Panc1 (cell line): ENCODE results near the gene MAMLD1. TPM values are rescaled to one million over a fixed set of nuclear protein-coding genes. Genes with fewer than 3 reads are reported as not detected.

Experiments
- ATAC-seq: fragments of 200-7000 bp; cut with Tn5 transposase; 2 replicates; pipeline ENCODE4 v1.9.1; 2020; ENCODE audit warnings: mild to moderate bottlenecking, moderate library complexity
- BruUV-seq: library from RNA; stranded (reverse); fragments of 400-500 nt; replicated peaks from 2 replicates; lab custom pipeline; 2021; lab: Mats Ljungman, UMichigan
- CTCF ChIA-PET: fragments of 300-600 bp; sonication (Branson Sonifier 250); formaldehyde crosslinking; loops from one replicate; lab custom pipeline; 2022; ENCODE audit warnings: antibody characterized with exemption; lab: Charles Lee
- POLR2A ChIA-PET: fragments of 300-600 bp; sonication (Branson Sonifier 250); formaldehyde crosslinking; loops from one replicate; lab custom pipeline; 2022; ENCODE audit warnings: antibody characterized with exemption; lab: Charles Lee
- DNase-seq: peaks from one replicate; pipeline ENCODE4 v3.0.0-alpha.2; 2010; ENCODE audit warnings: low read depth, low spot score
- H3K27ac ChIP-seq: 2 replicates; pipeline ENCODE4 v1.5.1; 2011; ENCODE audit warnings: mild to moderate bottlenecking, low read length, inconsistent platforms
- H3K27me3 ChIP-seq: fragments of 200-500 bp; sonication (Bioruptor generic); 2 replicates; pipeline ENCODE4 v1.6.0; 2014; ENCODE audit warnings: low read length, inconsistent platforms; ENCODE audit not compliant: control insufficient read depth, insufficient read depth
- H3K36me3 ChIP-seq: fragments of 200-500 bp; sonication (Bioruptor generic); 2 replicates; pipeline ENCODE4 v1.5.1; 2014; ENCODE audit warnings: inconsistent platforms, mild to moderate bottlenecking, low read length, moderate library complexity; ENCODE audit not compliant: control insufficient read depth, insufficient read depth
- H3K4me1 ChIP-seq: 2 replicates; pipeline ENCODE4 v1.5.1; 2011; ENCODE audit warnings: inconsistent platforms, mild to moderate bottlenecking, low read length, moderate library complexity; ENCODE audit not compliant: control insufficient read depth, insufficient read depth
- H3K4me3 ChIP-seq, 2 experiments: 2 replicates each; pipeline ENCODE4 v1.5.1; 2011 to 2012; ENCODE audit warnings: low read depth in 2 of 2, low read length in 2 of 2, mild to moderate bottlenecking in 2 of 2, inconsistent platforms in 1 of 2, moderate library complexity in 1 of 2
- H3K9me3 ChIP-seq: fragments of 200-500 bp; sonication (Bioruptor generic); 2 replicates; pipeline ENCODE4 v1.5.1; 2014; ENCODE audit warnings: low read depth, mild to moderate bottlenecking, inconsistent platforms, low read length, moderate library complexity; ENCODE audit not compliant: control insufficient read depth, insufficient read depth
- CTCF ChIP-seq: fragments of 450-650 bp; IDR thresholded peaks from 2 replicates; pipeline ENCODE4 v1.5.1; 2017; ENCODE audit warnings: mild to moderate bottlenecking
- POLR2AphosphoS5 ChIP-seq: IDR thresholded peaks from 2 replicates; pipeline ENCODE4 v1.6.1; 2012; ENCODE audit warnings: mild to moderate bottlenecking, low read depth, low read length, moderate library complexity
- REST ChIP-seq, 2 experiments: IDR thresholded peaks; 2 replicates each; pipeline ENCODE4 v1.6.1; 2011 to 2012; ENCODE audit warnings: low read depth in 2 of 2, control low read depth in 1 of 2, low read length in 1 of 2, mild to moderate bottlenecking in 1 of 2, moderate library complexity in 1 of 2; ENCODE audit not compliant: insufficient read depth in 1 of 2
- SIN3A ChIP-seq: IDR thresholded peaks from 2 replicates; pipeline ENCODE4 v1.6.1; 2012; ENCODE audit warnings: low read depth, mild to moderate bottlenecking, low read length, moderate library complexity, borderline replicate concordance; ENCODE audit not compliant: insufficient read depth
- TCF7L2 ChIP-seq: IDR thresholded peaks from 2 replicates; pipeline ENCODE4 v1.6.1; 2011; ENCODE audit warnings: mild to moderate bottlenecking, low read depth, low read length, inconsistent platforms
- in situ Hi-C: cut with HindIII; loops from 2 replicates; pipeline ENCODE4 v1.10.0; 2016; ENCODE audit warnings: low sequenced_read_pairs, low pct_unique_long_range_greater_than_20kb
- intact Hi-C: fragments of 100-400 bp; cut with micrococcal nuclease; formaldehyde crosslinking; loops from one replicate; pipeline ENCODE4 v1.10.0; 2022; ENCODE audit not compliant: unreplicated experiment
- total RNA-seq: library from RNA; stranded (reverse); gene quantifications from one replicate; pipeline ENCODE4 v1.2.1, GENCODE V29; 2021; ENCODE audit not compliant: unreplicated experiment

MAMLD1 gene
- total RNA-seq, 1 experiment from 2014 or later, result 2.1 TPM

DNA sequence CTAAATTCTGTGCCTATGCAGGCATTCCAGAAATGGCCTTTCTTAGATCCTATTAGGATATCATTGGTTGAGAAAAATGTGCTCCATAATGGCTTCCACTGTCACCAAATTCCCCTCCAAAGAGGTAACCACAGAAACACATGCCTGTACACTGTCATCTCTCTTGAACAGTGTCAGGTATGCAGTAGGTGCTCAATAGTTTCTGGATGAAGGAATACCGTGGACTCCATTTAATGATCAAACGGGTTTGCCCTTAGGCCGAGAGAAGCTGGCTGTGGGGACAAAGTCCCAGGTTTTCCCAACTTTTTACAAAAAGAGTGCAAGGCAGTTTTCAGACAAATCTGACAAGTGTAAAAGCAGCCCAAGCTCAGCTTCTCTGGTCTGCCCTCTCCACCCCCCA lies 188.8 kb downstream of the MAMLD1 start:
- in situ Hi-C loops, result no loop called here
- ATAC-seq (no peak), DNase-seq (no peak)
- ChIA-PET POLR2A (interaction anchor here (0.6 kb wide), 1 partner anchor 169 kb away, joined by 3 read pairs; no protein-coding TSS in a partner anchor), CTCF (no interaction called here)
- Histone ChIP-seq H3K4me3 (no peak overlapping the region), H3K27me3 (no peaks in the 10 kb centered on the region), H3K27ac (no peak overlapping the region), H3K36me3 (no peaks in the 10 kb centered on the region), H3K9me3 (no peaks in the 10 kb centered on the region), H3K4me1 (peaks cover 7% of the 10 kb centered on the region; the same call in 1 of the 2 replicates)
- no TSS peak for BruUV-seq
- TF ChIP-seq SIN3A, result no peak
- no peak for TF ChIP-seq TCF7L2
- TF ChIP-seq CTCF, result no peak
- no peak for TF ChIP-seq POLR2AphosphoS5
- TF ChIP-seq REST (IDR thresholded peaks at IDR 0.05; ENCODE audit: insufficient read depth in 1 of 2, low read depth in 2 of 2, low read length in 1 of 2), result no peak
- intact Hi-C loops, result no loop called here

- no peak for TF ChIP-seq SIN3A
- no peak for TF ChIP-seq TCF7L2
- no peak for TF ChIP-seq REST (IDR thresholded peaks at IDR 0.05; ENCODE audit: insufficient read depth in 1 of 2, low read depth in 2 of 2, low read length in 1 of 2)
- TF ChIP-seq CTCF, result no peak
- TF ChIP-seq POLR2AphosphoS5, result no peak
- DNase-seq, result no peak
- CTCF ChIA-PET, result no interaction called here
- no peak overlapping the region for H3K27ac ChIP-seq
- no peaks in the 10 kb centered on the region for H3K4me1 ChIP-seq
- intact Hi-C loops, result no loop called here
- in situ Hi-C loops, result no loop called here
- H3K9me3 ChIP-seq, result no peaks in the 10 kb centered on the region
- POLR2A ChIA-PET, result no interaction called here
- no peaks in the 10 kb centered on the region for H3K36me3 ChIP-seq
- H3K27me3 ChIP-seq, result no peaks in the 10 kb centered on the region
- no peak for ATAC-seq
- BruUV-seq, result no TSS peak
- H3K4me3 ChIP-seq, result no peak overlapping the region
Observed at GRCh38 chrX:150558424-150558823, 195.3 kb downstream of the MAMLD1 start.

Other genes starting within 250 kb of the MAMLD1 start
- 24.0 TPM for gene MTM1, start 205.3 kb downstream of the MAMLD1 start, total RNA-seq